ENCODE results near the gene HSPA5.

HSPA5 gene

GRCh38 chr9:125254231-125254630 is 13.1 kb upstream of the HSPA5 start:
- no peak overlapping the region for H3K27ac ChIP-seq
- no peak overlapping the region for H3K4me3 ChIP-seq (ENCODE audit: low read depth, low read length)
- no peak for DNase-seq
- no peak for TF ChIP-seq CTCF (IDR thresholded peaks at IDR 0.05; ENCODE audit: low read depth, low read length, missing control alignments)
- in situ Hi-C loops (cut with HindIII; ENCODE audit: low pct_ligation_motif_present, low sequenced_read_pairs), result no loop called here
- H3K27me3 ChIP-seq (replicated peaks), result no peaks in the 10 kb centered on the region
- H3K36me3 ChIP-seq (replicated peaks), result no peaks in the 10 kb centered on the region

GRCh38 chr9:125246261-125246667 is 5.1 kb upstream of the HSPA5 start:
- no peaks in the 10 kb centered on the region for H3K27me3 ChIP-seq (replicated peaks)
- in situ Hi-C loops (cut with HindIII; ENCODE audit: low pct_ligation_motif_present, low sequenced_read_pairs), result no loop called here
- TF ChIP-seq CTCF (IDR thresholded peaks at IDR 0.05; ENCODE audit: low read depth, low read length, missing control alignments), result no peak
- no peak for DNase-seq
- no peak overlapping the region for H3K4me3 ChIP-seq (ENCODE audit: low read depth, low read length)
- no peak overlapping the region for H3K27ac ChIP-seq
- H3K36me3 ChIP-seq (replicated peaks), result no peaks in the 10 kb centered on the region

GRCh38 chr9:125243792-125244260 is 2.7 kb upstream of the HSPA5 start:
- no peaks in the 10 kb centered on the region for H3K27me3 ChIP-seq (replicated peaks)
- no peak for DNase-seq
- H3K36me3 ChIP-seq (replicated peaks), result peaks cover 22% of the 10 kb centered on the region
- in situ Hi-C loops (cut with HindIII; ENCODE audit: low pct_ligation_motif_present, low sequenced_read_pairs), result no loop called here
- no peak overlapping the region for H3K4me3 ChIP-seq (ENCODE audit: low read depth, low read length)
- TF ChIP-seq CTCF (IDR thresholded peaks at IDR 0.05; ENCODE audit: low read depth, low read length, missing control alignments), result no peak
- peak overlapping the region; percentile 70 for H3K27ac ChIP-seq

- Histone ChIP-seq H3K4me3 (ENCODE audit: low read depth, low read length) (peak overlapping the region; percentile 72), H3K27me3 (replicated peaks) (no peaks in the 10 kb centered on the region), H3K27ac (peak overlapping the region; percentile 89), H3K36me3 (replicated peaks) (peaks cover 40% of the 10 kb centered on the region)
- in situ Hi-C loops (cut with HindIII; ENCODE audit: low pct_ligation_motif_present, low sequenced_read_pairs), result no loop called here
- DNase-seq, result no peak
- TF ChIP-seq CTCF (IDR thresholded peaks at IDR 0.05; ENCODE audit: low read depth, low read length, missing control alignments), result no peak
These were observed 958 bp upstream of the HSPA5 start for GRCh38 chr9:125241863-125242739.

- peak overlapping the region; percentile 96 for H3K27ac ChIP-seq
- DNase-seq, result no peak
- peak overlapping the region; percentile 99 for H3K4me3 ChIP-seq (ENCODE audit: low read depth, low read length)
- no peak for TF ChIP-seq CTCF (IDR thresholded peaks at IDR 0.05; ENCODE audit: low read depth, low read length, missing control alignments)
- in situ Hi-C loops (cut with HindIII; ENCODE audit: low pct_ligation_motif_present, low sequenced_read_pairs), result no loop called here
- peaks cover 54% of the 10 kb centered on the region for H3K36me3 ChIP-seq (replicated peaks)
- H3K27me3 ChIP-seq (replicated peaks), result no peaks in the 10 kb centered on the region
These were observed 519 bp downstream of the HSPA5 start for GRCh38 chr9:125240649-125240999.
